ENCODE measurements around the gene CLN6.

GRCh38 chr15:68234060-68234459 lies 4.5 kb upstream of the CLN6 start:
- TF ChIP-seq CTCF (IDR thresholded peaks at IDR 0.05) (no peak), REST (IDR thresholded peaks at IDR 0.05; ENCODE audit: insufficient read depth in 1 of 2, low read depth in 2 of 2, low read length in 1 of 2) (no peak)
